Mesodermal cell (in vitro differentiated cells): ENCODE results near the gene GJC3.

Experiments
- H3K27ac ChIP-seq: 2 replicates; pipeline ENCODE4 v1.7.0; 2013; ENCODE audit warnings: mild to moderate bottlenecking, low read depth, low read length, moderate library complexity; ENCODE audit not compliant: severe bottlenecking
- H3K36me3 ChIP-seq: 2 replicates; pipeline ENCODE4 v1.7.1; 2013; ENCODE audit warnings: mild to moderate bottlenecking, low read length, moderate library complexity; ENCODE audit not compliant: control insufficient read depth, insufficient read depth
- H3K4me1 ChIP-seq: one replicate; pipeline ENCODE4 v1.7.1; 2013; ENCODE audit warnings: mild to moderate bottlenecking, low read length; ENCODE audit not compliant: insufficient read depth, control insufficient read depth, poor library complexity, severe bottlenecking
- H3K4me3 ChIP-seq: 2 replicates; pipeline ENCODE4 v1.7.0; 2013; ENCODE audit warnings: low read length, control low read depth, mild to moderate bottlenecking; ENCODE audit not compliant: insufficient read depth, poor library complexity, severe bottlenecking; ENCODE audit errors: extremely low read depth
- H3K9me3 ChIP-seq: 2 replicates; pipeline ENCODE4 v1.7.1; 2013; ENCODE audit warnings: mild to moderate bottlenecking, low read length, moderate library complexity; ENCODE audit not compliant: control insufficient read depth
- WGBS, 2 experiments: methylation state at CpG; one replicate each; pipeline ENCODE4 v1.1.5; 2013; ENCODE audit warnings: missing lambda C conversion rate in 2 of 2; ENCODE audit not compliant: insufficient coverage in 2 of 2; 5-methylcytosine and 5-hydroxymethylcytosine counted together

GJC3 gene

GRCh38 chr7:99929730-99930053 is 272 bp upstream of the GJC3 start:
- no CpG with 5 or more reads among the region's 2 CpGs for WGBS, 2 experiments
- H3K9me3 ChIP-seq = no peaks in the 10 kb centered on the region
- H3K27ac ChIP-seq = no peak overlapping the region
- H3K36me3 ChIP-seq = no peaks in the 10 kb centered on the region
- no peak overlapping the region for H3K4me3 ChIP-seq
- no peaks in the 10 kb centered on the region for H3K4me1 ChIP-seq

- 93 to 95% methylated on average over 2 of the region's 2 CpGs for WGBS, 2 experiments
- no peaks in the 10 kb centered on the region for H3K9me3 ChIP-seq
- no peaks in the 10 kb centered on the region for H3K4me1 ChIP-seq
- no peak overlapping the region for H3K4me3 ChIP-seq
- no peak overlapping the region for H3K27ac ChIP-seq
- H3K36me3 ChIP-seq = no peaks in the 10 kb centered on the region
Observed at GRCh38 chr7:99928188-99928587, 1.2 kb downstream of the GJC3 start.

GRCh38 chr7:99927536-99927935 is 1.9 kb downstream of the GJC3 start:
- H3K36me3 ChIP-seq = no peaks in the 10 kb centered on the region
- H3K4me1 ChIP-seq = no peaks in the 10 kb centered on the region
- no peak overlapping the region for H3K27ac ChIP-seq
- WGBS, 2 experiments = 87 to 92% methylated on average over 2 to 3 of the region's 5 CpGs
- no peaks in the 10 kb centered on the region for H3K9me3 ChIP-seq
- H3K4me3 ChIP-seq = no peak overlapping the region

- Histone ChIP-seq H3K27ac (no peak overlapping the region), H3K4me3 (no peak overlapping the region), H3K9me3 (peaks cover 3% of the 10 kb centered on the region), H3K36me3 (no peaks in the 10 kb centered on the region), H3K4me1 (no peaks in the 10 kb centered on the region)
Observed at GRCh38 chr7:99926321-99926720, 3.1 kb downstream of the GJC3 start.

GRCh38 chr7:99923200-99923599 is 6.2 kb downstream of the GJC3 start:
- no peak overlapping the region for H3K27ac ChIP-seq
- peaks cover 19% of the 10 kb centered on the region for H3K9me3 ChIP-seq
- no peaks in the 10 kb centered on the region for H3K36me3 ChIP-seq
- no peaks in the 10 kb centered on the region for H3K4me1 ChIP-seq
- H3K4me3 ChIP-seq = no peak overlapping the region
- WGBS, 2 experiments = 91 to 100% methylated on average over 2 to 3 of the region's 3 CpGs

GRCh38 chr7:99920149-99920548 is 9.3 kb downstream of the GJC3 start:
- Histone ChIP-seq H3K9me3 (peaks cover 19% of the 10 kb centered on the region), H3K4me3 (peak overlapping the region; percentile 70), H3K4me1 (no peaks in the 10 kb centered on the region), H3K36me3 (no peaks in the 10 kb centered on the region), H3K27ac (no peak overlapping the region)
- 94% methylated on average over 2 of the region's 3 CpGs; no CpG with 5 or more reads in 1 of the 2 experiments for WGBS, 2 experiments

GRCh38 chr7:99919814-99920112 is 9.7 kb downstream of the GJC3 start:
- no peaks in the 10 kb centered on the region for H3K36me3 ChIP-seq
- peaks cover 19% of the 10 kb centered on the region for H3K9me3 ChIP-seq
- H3K4me1 ChIP-seq = no peaks in the 10 kb centered on the region
- peak overlapping the region; percentile 70 for H3K4me3 ChIP-seq
- peak overlapping the region; percentile 48 for H3K27ac ChIP-seq
- 86 to 90% methylated on average over 2 to 4 of the region's 4 CpGs for WGBS, 2 experiments

GRCh38 chr7:99918959-99919813 is 10.2 kb downstream of the GJC3 start, which contains the start of gene TRIM4:
Gene TRIM4 (minus strand): TSS chr7:99919530. CDS start chr7:99919401, 129 bp downstream.
- Histone ChIP-seq H3K4me1 (no peaks in the 10 kb centered on the region), H3K4me3 (peak within 1 kb of the TSS; percentile 70), H3K9me3 (peaks cover 19% of the 10 kb centered on the region), H3K27ac (peak within 1 kb of the TSS; percentile 48), H3K36me3 (no peaks in the 10 kb centered on the region)
- 5 to 6% methylated on average over 77 to 81 of the region's 81 CpGs for WGBS, 2 experiments

- Histone ChIP-seq H3K4me3 (no peak overlapping the region), H3K27ac (no peak overlapping the region), H3K4me1 (no peaks in the 10 kb centered on the region), H3K9me3 (no peaks in the 10 kb centered on the region), H3K36me3 (peaks cover 48% of the 10 kb centered on the region)
- 100% methylated on average over 1 of the region's 2 CpGs; no CpG with 5 or more reads in 1 of the 2 experiments for WGBS, 2 experiments
Observed at GRCh38 chr7:99910976-99911375, 18.4 kb downstream of the GJC3 start.

- no peak overlapping the region for H3K4me3 ChIP-seq
- H3K4me1 ChIP-seq = no peaks in the 10 kb centered on the region
- WGBS, 2 experiments = 94% methylated on average over 10 of the region's 10 CpGs
- no peaks in the 10 kb centered on the region for H3K9me3 ChIP-seq
- H3K27ac ChIP-seq = no peak overlapping the region
- H3K36me3 ChIP-seq = peaks cover 59% of the 10 kb centered on the region
Observed at GRCh38 chr7:99901581-99901980, 27.8 kb downstream of the GJC3 start.

GRCh38 chr7:99899830-99900519 is 29.4 kb downstream of the GJC3 start:
- Histone ChIP-seq H3K4me1 (no peaks in the 10 kb centered on the region), H3K36me3 (peaks cover 43% of the 10 kb centered on the region), H3K9me3 (no peaks in the 10 kb centered on the region), H3K27ac (no peak overlapping the region), H3K4me3 (no peak overlapping the region)
- WGBS, 2 experiments = 87 to 100% methylated on average over 2 of the region's 6 CpGs
